ENCODE data around the gene KIRREL1. TPM values are rescaled to one million over a fixed set of nuclear protein-coding genes. Genes with fewer than 3 reads are reported as not detected.

The KIRREL1 gene
- total and polyA plus RNA-seq, 2 of the 8 experiments (the other 6 are each of a cell fraction or from before 2014, with no cell fraction given) = 14.2 to 39.0 TPM

GRCh38 chr1:158055854-158056253, 62.4 kb downstream of the KIRREL1 start (continued):
- no peak for TF ChIP-seq CHD7 (IDR thresholded peaks at IDR 0.05; ENCODE audit: insufficient replicate concordance, low read length)
- TF ChIP-seq NRF1 (IDR thresholded peaks at IDR 0.05; ENCODE audit: low read depth, low read length) = no peak
- TF ChIP-seq KDM1A (IDR thresholded peaks at IDR 0.05; ENCODE audit: borderline replicate concordance, low read length) = no peak
- TF ChIP-seq BACH1 (IDR thresholded peaks at IDR 0.05; ENCODE audit: low read length) = no peak
- no peak for TF ChIP-seq YY1 (IDR thresholded peaks at IDR 0.05; ENCODE audit: low read depth, low read length)
- TF ChIP-seq TCF12 (IDR thresholded peaks at IDR 0.05; ENCODE audit: low read depth, low read length) = no peak
- TF ChIP-seq ASH2L (IDR thresholded peaks at IDR 0.05; ENCODE audit: low read length) = no peak
- TF ChIP-seq POLR2AphosphoS5 (IDR thresholded peaks at IDR 0.05; ENCODE audit: low read depth, low read length) = no peak
- no peak for TF ChIP-seq USF2 (IDR thresholded peaks at IDR 0.05; ENCODE audit: low read length)
- no peak for TF ChIP-seq NANOG (IDR thresholded peaks at IDR 0.05; ENCODE audit: insufficient read depth, low read depth, low read length, poor library complexity, severe bottlenecking)
- TF ChIP-seq HDAC2 (IDR thresholded peaks at IDR 0.05; ENCODE audit: borderline replicate concordance in 1 of 2, low read depth in 2 of 2, low read length in 2 of 2) = no peak
